HG03175 (cell line): ENCODE data around the gene GPATCH2L.

Source experiments
- ATAC-seq: cut with Tn5 transposase; IDR thresholded peaks from one replicate; pipeline ENCODE4 v1.9.1; 2021; ENCODE audit warnings: mild to moderate bottlenecking, moderate library complexity; ENCODE audit not compliant: unreplicated experiment

Gene GPATCH2L

DNA sequence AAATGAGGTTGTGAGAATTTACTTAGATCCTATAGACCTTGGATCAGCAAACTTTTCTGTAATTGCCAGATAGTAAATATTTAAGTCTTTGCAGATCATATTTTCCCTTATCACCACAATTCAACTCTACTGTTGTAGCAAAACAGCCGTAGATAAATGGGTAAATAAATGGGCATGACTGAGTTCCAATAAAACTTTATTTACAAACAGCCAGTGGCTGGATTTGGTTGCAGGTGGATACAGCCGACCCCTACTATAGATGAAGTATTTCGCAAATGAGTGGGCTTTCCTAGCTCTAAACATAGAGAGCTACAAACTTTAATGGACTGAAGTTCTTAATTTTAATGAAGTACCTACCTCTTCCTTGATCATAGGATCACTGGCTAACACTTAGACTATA, 100.7 kb downstream of the GPATCH2L start:
- ATAC-seq = no peak

DNA sequence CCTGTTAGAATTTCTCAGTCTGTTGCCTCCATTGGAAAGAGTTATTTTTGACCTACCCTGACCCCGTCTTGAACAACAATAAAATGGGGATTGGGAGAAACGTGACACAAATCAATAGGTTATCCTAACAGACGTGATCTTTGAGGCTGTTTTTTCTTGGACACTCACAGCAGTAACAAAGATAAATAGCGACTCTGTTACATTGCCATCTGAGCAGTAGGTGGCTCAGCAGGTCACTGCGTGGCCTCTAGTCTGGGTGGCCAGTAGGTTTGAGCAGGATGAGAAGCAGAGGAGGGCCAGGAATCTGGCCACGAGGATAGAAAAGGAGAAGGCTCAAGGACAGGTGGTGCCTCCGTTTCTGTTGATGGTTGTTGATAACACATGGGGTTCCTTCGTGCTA, 101.4 kb downstream of the GPATCH2L start:
- no peak for ATAC-seq

DNA sequence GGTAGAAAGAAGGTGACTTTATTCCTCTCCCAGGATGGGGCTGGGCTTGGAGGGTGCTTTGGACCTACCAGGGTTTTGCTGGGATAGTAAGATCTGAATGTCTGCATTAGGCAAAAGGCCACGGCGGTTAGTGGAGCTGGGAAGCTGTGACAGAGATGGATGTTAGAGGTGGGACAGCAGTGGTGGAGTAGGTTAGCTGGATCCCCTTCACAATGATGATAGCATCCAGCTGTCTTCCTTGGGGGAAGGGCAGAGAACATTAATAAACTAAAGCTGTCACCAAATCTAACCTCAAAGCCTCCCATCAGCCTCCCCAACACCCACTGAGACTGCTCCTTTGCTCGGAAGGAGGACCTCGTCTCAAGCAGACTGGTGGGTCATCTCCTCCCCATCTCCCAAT, 104.8 kb downstream of the GPATCH2L start:
- no peak for ATAC-seq

DNA sequence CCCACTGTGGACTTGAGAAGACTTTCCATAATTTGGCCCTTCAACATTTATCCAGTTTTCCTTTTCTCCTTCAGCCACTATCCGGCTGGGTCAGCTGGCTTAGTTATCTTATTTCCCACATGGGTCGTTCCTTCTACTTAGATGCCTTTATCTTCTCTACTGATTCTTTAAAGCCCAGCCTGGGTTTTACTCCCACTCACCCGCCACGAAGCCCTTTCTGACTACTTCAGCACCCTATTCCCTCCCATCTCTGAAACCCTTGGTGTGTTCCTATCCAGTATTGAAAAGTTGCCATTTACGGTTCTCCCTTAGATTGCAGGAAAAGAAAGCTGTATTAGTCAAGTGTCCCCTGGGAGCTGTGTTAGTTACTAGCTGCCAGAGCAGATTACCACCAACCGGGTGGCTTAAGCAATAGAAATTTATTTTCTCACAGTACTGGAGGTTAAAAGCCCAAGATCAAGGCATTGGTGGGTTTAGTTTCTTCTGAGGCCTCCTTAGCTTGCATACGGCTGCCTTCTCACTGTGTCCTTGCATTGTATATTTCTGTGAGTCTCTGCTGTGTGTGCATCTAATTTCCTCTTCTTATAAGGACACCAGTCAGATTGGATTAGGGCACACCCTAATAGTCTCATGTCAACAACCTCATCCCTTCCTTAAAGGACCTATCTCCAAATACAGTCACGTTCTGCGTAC, 105.5 kb downstream of the GPATCH2L start:
- ATAC-seq = no peak

DNA sequence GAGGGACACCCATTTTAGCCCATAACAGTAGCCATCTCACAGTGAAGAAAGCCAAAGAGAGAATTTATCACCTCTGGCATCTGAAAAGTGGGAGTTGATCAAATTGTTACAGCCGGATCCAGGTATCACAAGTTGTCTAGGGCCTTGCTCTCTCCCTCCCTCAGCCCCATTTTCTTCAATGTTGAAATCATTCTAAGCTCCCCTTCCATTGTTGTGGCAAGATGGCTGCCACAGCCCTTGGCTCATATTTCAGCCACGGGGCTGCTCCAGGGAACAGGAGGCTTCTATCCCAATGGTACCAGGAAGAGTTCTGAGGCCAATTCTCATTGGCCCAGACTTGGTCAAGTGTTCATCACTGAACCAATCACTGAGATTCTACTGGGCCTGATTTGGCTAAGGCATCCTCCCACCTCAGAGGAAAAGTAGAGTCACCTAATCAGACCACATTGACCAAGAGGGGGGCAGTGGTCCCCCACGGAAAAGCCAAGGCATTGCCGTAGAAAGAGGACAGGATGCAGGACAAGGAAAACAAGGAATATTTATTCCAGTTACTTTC, 106.2 kb downstream of the GPATCH2L start:
- ATAC-seq = no peak

DNA sequence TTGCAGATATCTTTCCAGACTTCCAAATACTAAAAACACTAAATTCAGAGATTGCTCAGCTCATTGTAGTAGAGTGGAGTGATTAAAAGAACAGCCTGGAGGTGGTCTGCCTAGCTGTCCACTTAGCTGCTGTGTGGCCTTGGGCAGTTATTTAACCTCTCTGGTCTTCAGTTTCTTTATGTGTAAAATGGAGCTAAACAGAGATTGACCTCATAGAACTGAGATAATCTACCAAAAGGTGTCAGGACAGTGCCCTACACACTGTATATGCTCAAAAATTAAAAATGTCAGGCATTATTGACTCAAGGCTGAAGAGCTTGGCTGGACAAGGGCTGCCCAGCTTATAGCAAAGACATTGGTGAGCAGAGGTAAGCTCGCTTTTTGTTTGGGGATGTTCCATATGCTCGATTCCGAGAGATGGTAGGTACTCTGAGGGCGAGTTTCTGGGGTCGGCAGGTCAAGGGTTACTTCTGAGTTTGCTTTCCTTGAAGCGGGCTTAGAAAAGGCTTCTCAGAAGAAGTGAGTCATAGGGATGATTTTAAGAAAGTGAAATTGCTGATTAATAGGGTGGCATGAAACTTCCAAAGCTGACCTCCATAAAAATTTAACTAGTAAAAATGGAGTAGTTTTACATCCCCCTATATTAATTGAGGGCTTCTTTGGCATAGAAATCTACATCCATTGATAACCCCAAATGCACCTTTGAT, 107.5 kb downstream of the GPATCH2L start:
- no peak for ATAC-seq

DNA sequence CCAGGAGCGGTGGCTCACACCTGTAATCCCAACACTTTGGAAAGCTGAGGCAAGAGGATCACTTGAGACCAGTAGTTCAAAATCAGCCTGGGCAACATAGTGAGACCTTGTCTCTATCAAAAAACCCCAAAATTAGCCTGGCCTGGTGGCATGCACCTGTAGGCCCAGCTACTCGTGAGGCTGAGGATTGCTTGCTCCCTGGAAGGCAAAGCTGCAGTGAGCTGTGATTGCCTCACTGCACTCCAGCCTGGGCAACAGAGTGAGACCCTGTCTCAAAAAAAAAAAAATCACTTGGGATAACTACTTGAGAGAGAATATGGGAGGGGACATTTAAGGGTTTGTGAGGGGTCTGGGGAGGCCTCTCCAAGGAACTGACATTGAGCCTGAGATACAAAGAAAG, 109.0 kb downstream of the GPATCH2L start:
- ATAC-seq = no peak

DNA sequence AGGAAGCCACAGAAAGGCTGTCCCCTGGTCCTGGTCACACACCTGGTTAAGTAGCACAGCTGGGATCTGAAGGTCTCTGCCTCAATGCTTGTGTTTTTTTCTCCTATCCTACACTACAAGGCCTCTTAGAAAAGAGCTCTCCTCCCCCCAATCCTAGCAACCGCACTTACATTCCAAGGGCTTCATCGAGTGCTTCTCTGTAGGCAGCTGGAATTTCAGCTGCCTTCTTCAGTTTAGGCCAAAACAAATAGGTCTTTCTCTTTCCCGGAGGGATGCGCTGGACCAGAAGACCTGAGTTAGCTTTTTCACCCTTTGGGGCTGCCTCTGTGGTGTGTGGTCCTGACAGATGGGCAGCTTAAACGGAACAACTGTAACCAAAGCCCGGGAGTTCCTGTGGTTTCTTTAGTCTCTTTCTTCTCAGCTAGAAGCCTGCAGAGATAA, 109.7 kb downstream of the GPATCH2L start:
- ATAC-seq = no peak

DNA sequence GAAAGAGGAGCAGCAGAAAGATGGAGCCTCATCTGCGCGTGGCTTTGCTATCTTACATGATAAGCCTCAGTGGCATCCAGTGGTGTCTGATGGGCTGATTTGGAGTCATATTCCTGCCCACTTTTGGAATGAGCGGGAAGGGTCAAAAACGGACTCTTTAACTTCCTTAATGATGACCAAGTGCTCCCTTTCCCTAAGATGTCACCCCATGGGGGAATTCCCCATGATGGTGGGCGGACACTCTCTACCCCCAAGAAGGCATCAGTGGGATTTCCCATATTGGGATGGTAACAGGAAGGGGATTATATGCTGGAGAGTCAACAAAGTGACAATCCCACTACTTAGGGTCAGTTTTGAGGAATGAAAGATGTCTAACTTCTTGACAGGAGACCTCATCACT, 110.9 kb downstream of the GPATCH2L start:
- no peak for ATAC-seq
